A673 (cell line): Measurements from ENCODE around the gene TMEM89.

Source experiments
- EZH2 ChIP-seq: fragments of 200-600 bp; sonication (generic); IDR thresholded peaks from 2 replicates; pipeline ENCODE4 v1.6.1; 2017; ENCODE audit warnings: borderline replicate concordance, low read depth, mild to moderate bottlenecking, mixed read lengths, antibody characterized with exemption, low read length; ENCODE audit not compliant: poor library complexity, severe bottlenecking
- TF ChIP-seq, protein P1 (sequence below): fragments of 300-800, 200-600 bp; sonication (generic); conservative IDR thresholded peaks from 2 replicates; pipeline ENCODE4 v1.5.1; 2017; ENCODE audit warnings: low read depth, mild to moderate bottlenecking, antibody characterized with exemption, low read length, moderate library complexity, mixed read lengths

DNA sequence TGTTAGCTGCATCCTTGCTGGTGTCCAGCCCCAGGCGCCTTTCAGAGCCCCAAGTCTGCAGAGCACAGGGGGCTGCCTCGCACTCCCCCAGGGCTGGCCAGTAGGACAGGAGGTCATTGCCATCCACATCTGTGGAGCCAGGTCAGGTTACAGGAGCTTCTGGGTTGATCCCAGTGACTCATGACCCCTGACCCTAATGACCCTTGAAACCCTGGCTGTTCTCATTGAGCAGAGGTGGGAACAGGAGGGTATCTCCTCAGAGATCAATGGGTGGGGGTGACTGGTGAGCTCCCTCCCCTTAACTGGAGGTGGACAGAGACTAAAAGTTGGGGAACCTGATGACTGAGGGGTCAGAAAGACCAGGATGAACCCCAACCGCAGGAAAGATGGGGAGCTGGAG lies 19.8 kb upstream of the TMEM89 start:
- TF ChIP-seq, protein P1, sequence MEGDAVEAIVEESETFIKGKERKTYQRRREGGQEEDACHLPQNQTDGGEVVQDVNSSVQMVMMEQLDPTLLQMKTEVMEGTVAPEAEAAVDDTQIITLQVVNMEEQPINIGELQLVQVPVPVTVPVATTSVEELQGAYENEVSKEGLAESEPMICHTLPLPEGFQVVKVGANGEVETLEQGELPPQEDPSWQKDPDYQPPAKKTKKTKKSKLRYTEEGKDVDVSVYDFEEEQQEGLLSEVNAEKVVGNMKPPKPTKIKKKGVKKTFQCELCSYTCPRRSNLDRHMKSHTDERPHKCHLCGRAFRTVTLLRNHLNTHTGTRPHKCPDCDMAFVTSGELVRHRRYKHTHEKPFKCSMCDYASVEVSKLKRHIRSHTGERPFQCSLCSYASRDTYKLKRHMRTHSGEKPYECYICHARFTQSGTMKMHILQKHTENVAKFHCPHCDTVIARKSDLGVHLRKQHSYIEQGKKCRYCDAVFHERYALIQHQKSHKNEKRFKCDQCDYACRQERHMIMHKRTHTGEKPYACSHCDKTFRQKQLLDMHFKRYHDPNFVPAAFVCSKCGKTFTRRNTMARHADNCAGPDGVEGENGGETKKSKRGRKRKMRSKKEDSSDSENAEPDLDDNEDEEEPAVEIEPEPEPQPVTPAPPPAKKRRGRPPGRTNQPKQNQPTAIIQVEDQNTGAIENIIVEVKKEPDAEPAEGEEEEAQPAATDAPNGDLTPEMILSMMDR, result no peak
- TF ChIP-seq EZH2, result no peak
